Measurements from ENCODE around the gene PPFIA2. TPM values are rescaled to one million over a fixed set of nuclear protein-coding genes. Genes with fewer than 3 reads are reported as not detected.

Gene PPFIA2
- total RNA-seq, 1 experiment from 2014 or later = not detected

GRCh38 chr12:81221681-81222080, 537.5 kb downstream of the PPFIA2 start:
- POLR2A ChIA-PET (ENCODE audit: unreplicated experiment) = no interaction called here

GRCh38 chr12:81216739-81217138, 542.4 kb downstream of the PPFIA2 start:
- H4K20me1 ChIP-seq (ENCODE audit: insufficient read depth) = no peaks in the 10 kb centered on the region
- H3K27me3 ChIP-seq (ENCODE audit: insufficient read depth, low read depth) = no peaks in the 10 kb centered on the region
- no peak overlapping the region for H3K4me3 ChIP-seq
- CTCF ChIA-PET = no interaction called here
- H3K27ac ChIP-seq = no peak overlapping the region
- H3K4me2 ChIP-seq = no peak overlapping the region
- no peaks in the 10 kb centered on the region for H3K79me2 ChIP-seq (ENCODE audit: low read depth)
- POLR2A ChIA-PET (ENCODE audit: unreplicated experiment) = interaction anchor here (0.6 kb wide), 1 partner anchor 19 kb away, joined by 3 read pairs; no protein-coding TSS in a partner anchor
- H3K36me3 ChIP-seq (ENCODE audit: low read depth) = no peaks in the 10 kb centered on the region
- H3K9me2 ChIP-seq (ENCODE audit: insufficient read depth) = no peaks in the 10 kb centered on the region
- TF ChIP-seq EZH2 (IDR thresholded peaks at IDR 0.05; ENCODE audit: low read depth) = no peak
- TF ChIP-seq CTCF (conservative IDR thresholded peaks at IDR 0.05) = no peak
- intact Hi-C loops (cut with micrococcal nuclease; ENCODE audit: unreplicated experiment) = no loop called here
- H3K4me1 ChIP-seq (replicated peaks; ENCODE audit: insufficient read depth) = no peaks in the 10 kb centered on the region
- H3K9me3 ChIP-seq (ENCODE audit: insufficient read depth, low read depth) = no peaks in the 10 kb centered on the region
- no TSS peak for BruUV-seq (replicated peaks)
- DNase-seq = no peak
- H2AFZ ChIP-seq = no peak overlapping the region
- H3F3A ChIP-seq (ENCODE audit: insufficient read depth, low read depth) = no peaks in the 10 kb centered on the region

More at GRCh38 chr12:81221681-81222080, 537.5 kb downstream of the PPFIA2 start:
- DNase-seq = no peak
- Histone ChIP-seq H3K36me3 (ENCODE audit: low read depth) (no peaks in the 10 kb centered on the region), H2AFZ (no peak overlapping the region), H3K79me2 (ENCODE audit: low read depth) (no peaks in the 10 kb centered on the region), H3K27ac (no peak overlapping the region), H4K20me1 (ENCODE audit: insufficient read depth) (no peaks in the 10 kb centered on the region), H3K4me1 (replicated peaks; ENCODE audit: insufficient read depth) (no peaks in the 10 kb centered on the region), H3K4me2 (no peak overlapping the region), H3K9me3 (ENCODE audit: insufficient read depth, low read depth) (no peaks in the 10 kb centered on the region), H3K4me3 (no peak overlapping the region), H3K27me3 (ENCODE audit: insufficient read depth, low read depth) (no peaks in the 10 kb centered on the region), H3F3A (ENCODE audit: insufficient read depth, low read depth) (no peaks in the 10 kb centered on the region), H3K9me2 (ENCODE audit: insufficient read depth) (no peaks in the 10 kb centered on the region)
- no TSS peak for BruUV-seq (replicated peaks)
- intact Hi-C loops (cut with micrococcal nuclease; ENCODE audit: unreplicated experiment) = no loop called here
- CTCF ChIA-PET = no interaction called here
- TF ChIP-seq EZH2 (IDR thresholded peaks at IDR 0.05; ENCODE audit: low read depth) (no peak), CTCF (conservative IDR thresholded peaks at IDR 0.05) (no peak)

- CTCF ChIA-PET = no interaction called here
- no peaks in the 10 kb centered on the region for H3F3A ChIP-seq (ENCODE audit: insufficient read depth, low read depth)
- DNase-seq = no peak
- no peaks in the 10 kb centered on the region; the same call in 1 of the 2 replicates for H4K20me1 ChIP-seq (ENCODE audit: insufficient read depth)
- POLR2A ChIA-PET (ENCODE audit: unreplicated experiment) = no interaction called here
- H3K36me3 ChIP-seq (ENCODE audit: low read depth) = no peaks in the 10 kb centered on the region
- H3K4me3 ChIP-seq = no peak overlapping the region
- H2AFZ ChIP-seq = no peak overlapping the region
- TF ChIP-seq CTCF (conservative IDR thresholded peaks at IDR 0.05) (no peak), EZH2 (IDR thresholded peaks at IDR 0.05; ENCODE audit: low read depth) (no peak)
- H3K4me2 ChIP-seq = no peak overlapping the region
- H3K79me2 ChIP-seq (ENCODE audit: low read depth) = no peaks in the 10 kb centered on the region
- intact Hi-C loops (cut with micrococcal nuclease; ENCODE audit: unreplicated experiment) = no loop called here
- H3K4me1 ChIP-seq (replicated peaks; ENCODE audit: insufficient read depth) = peaks cover 12% of the 10 kb centered on the region
- no peaks in the 10 kb centered on the region for H3K9me3 ChIP-seq (ENCODE audit: insufficient read depth, low read depth)
- BruUV-seq (replicated peaks) = no TSS peak
- H3K27me3 ChIP-seq (ENCODE audit: insufficient read depth, low read depth) = no peaks in the 10 kb centered on the region
- H3K27ac ChIP-seq = no peak overlapping the region
- H3K9me2 ChIP-seq (ENCODE audit: insufficient read depth) = no peaks in the 10 kb centered on the region
These were observed 546.0 kb downstream of the PPFIA2 start for GRCh38 chr12:81212996-81213696.

Measured in PC-9 (cell line).